ENCODE measurements around the gene SLC6A6. TPM values are rescaled to one million over a fixed set of nuclear protein-coding genes. Genes with fewer than 3 reads are reported as not detected.

SLC6A6 gene
- total and polyA plus RNA-seq, 10 of the 15 experiments (the other 5 are each of a cell fraction or from before 2014, with no cell fraction given): 5.6 to 47.0 (median 20.2) TPM

DNA sequence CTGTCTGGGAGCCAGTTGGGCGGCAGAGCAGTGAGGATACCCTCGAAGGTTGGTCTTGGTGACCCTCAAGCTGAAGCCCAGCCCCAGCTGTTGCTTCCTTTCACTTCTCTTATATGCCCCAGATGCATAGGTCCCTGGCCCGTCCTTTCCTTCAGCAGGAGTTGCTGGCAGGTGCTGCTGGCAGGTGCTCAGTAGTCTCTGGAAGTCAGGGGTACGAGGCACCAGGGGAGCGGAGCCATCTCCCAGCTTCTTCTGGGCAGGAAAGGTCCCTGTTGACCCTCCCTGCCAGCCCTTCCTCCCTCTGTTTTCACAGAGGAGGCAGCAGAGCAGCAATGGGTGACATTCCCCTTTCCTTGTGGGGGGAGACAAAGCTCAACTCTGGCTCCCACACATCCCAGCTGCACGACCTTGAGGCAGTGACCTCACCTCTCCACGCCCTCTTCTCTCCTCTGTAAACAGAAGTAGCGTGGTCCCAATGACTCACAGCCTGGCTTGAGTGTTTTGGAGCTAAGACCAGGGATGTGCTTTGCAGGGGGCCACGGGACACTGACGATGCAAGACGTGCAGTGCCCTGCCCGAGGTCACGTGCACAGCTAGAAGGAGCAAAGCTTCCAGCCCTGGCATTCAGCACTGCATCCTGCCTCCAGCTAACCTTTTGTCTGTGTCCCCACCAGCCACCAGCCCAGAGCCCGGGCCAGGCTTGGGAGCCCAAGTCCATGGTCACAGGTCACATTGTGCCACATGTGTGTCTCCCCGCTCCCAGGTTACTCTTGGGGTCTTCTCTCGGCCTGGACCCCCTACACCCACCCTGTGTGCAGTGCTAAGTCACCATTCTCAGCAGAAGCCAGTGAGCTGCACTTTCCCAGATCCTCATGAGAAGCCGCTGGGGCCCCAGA, 49.7 kb downstream of the SLC6A6 start:
- H3K4me3 ChIP-seq: no peak overlapping the region
- H3K27ac ChIP-seq (ENCODE audit: control insufficient read depth, insufficient read depth): no peak overlapping the region
- no peak overlapping the region for H3K4me2 ChIP-seq (ENCODE audit: control insufficient read depth, insufficient read depth)
- no peak for ATAC-seq
- no peaks in the 10 kb centered on the region for H3K27me3 ChIP-seq (replicated peaks in 1 of 2; ENCODE audit: control insufficient read depth in 2 of 2, insufficient read depth in 2 of 2, low read length in 1 of 2)
- no peak overlapping the region for H3K9ac ChIP-seq (ENCODE audit: control insufficient read depth, insufficient read depth, low read length)
- in situ Hi-C loops (cut with MboI) (no loop called here), intact Hi-C loops (cut with micrococcal nuclease; ENCODE audit: unreplicated experiment) (no loop called here)
- BruUV-seq (replicated peaks): no TSS peak
- H3K9me3 ChIP-seq (replicated peaks; ENCODE audit: control insufficient read depth, insufficient read depth, low read length): no peaks in the 10 kb centered on the region
- FAIRE-seq: no peak
- ChIA-PET SMC1A (ENCODE audit: uncharacterized antibody, unreplicated experiment) (no interaction called here), CTCF (interaction anchor here (1.5 kb wide), 1 partner anchor 16 kb away, joined by 4 read pairs; no protein-coding TSS in a partner anchor), POLR2A (no interaction called here), RAD21 (ENCODE audit: unreplicated experiment) (no interaction called here)
- 88% methylated on average over 17 of the region's 17 CpGs for WGBS (ENCODE audit: insufficient coverage, insufficient replicate concordance, low lambda C conversion rate, missing lambda C conversion rate)
- DNase-seq (ENCODE audit: low read depth, low spot score): no peak
- H3K79me2 ChIP-seq (ENCODE audit: control insufficient read depth, insufficient read depth, low read length): no peaks in the 10 kb centered on the region
- no peaks in the 10 kb centered on the region for H3K4me1 ChIP-seq (ENCODE audit: control insufficient read depth, insufficient read depth, low read length)
- H2AFZ ChIP-seq (ENCODE audit: control insufficient read depth, low read depth, low read length): no peak overlapping the region
- H4K20me1 ChIP-seq (ENCODE audit: control insufficient read depth, insufficient read depth): no peaks in the 10 kb centered on the region
- peaks cover 19 to 28% of the 10 kb centered on the region in 2 experiments for H3K36me3 ChIP-seq (ENCODE audit: control insufficient read depth in 2 of 2, insufficient read depth in 2 of 2, low read length in 1 of 2)
- TF ChIP-seq SRF (IDR thresholded peaks at IDR 0.05; ENCODE audit: low read depth in 2 of 2, low read length in 2 of 2) (no peak), SMAD5 (IDR thresholded peaks at IDR 0.05; ENCODE audit: low read depth) (no peak), CHD1 (IDR thresholded peaks at IDR 0.05; ENCODE audit: low read depth, low read length) (no peak), ETV6 (conservative IDR thresholded peaks at IDR 0.05 in 1 of 2, IDR thresholded peaks at IDR 0.05 in 1 of 2; ENCODE audit: borderline replicate concordance in 1 of 2, low read depth in 1 of 2) (no peak), HDAC2 (IDR thresholded peaks at IDR 0.05) (no peak), ZZZ3 (IDR thresholded peaks at IDR 0.05; ENCODE audit: control insufficient read depth, insufficient read length, low read depth) (no peak), CBX5 (IDR thresholded peaks at IDR 0.05; ENCODE audit: low read depth) (no peak), EZH2 (IDR thresholded peaks at IDR 0.05; ENCODE audit: borderline replicate concordance, control insufficient read depth, low read depth, low read length) (no peak), TBL1XR1 (IDR thresholded peaks at IDR 0.05; ENCODE audit: low read depth, low read length) (no peak)
- TF ChIP-seq, protein P1, sequence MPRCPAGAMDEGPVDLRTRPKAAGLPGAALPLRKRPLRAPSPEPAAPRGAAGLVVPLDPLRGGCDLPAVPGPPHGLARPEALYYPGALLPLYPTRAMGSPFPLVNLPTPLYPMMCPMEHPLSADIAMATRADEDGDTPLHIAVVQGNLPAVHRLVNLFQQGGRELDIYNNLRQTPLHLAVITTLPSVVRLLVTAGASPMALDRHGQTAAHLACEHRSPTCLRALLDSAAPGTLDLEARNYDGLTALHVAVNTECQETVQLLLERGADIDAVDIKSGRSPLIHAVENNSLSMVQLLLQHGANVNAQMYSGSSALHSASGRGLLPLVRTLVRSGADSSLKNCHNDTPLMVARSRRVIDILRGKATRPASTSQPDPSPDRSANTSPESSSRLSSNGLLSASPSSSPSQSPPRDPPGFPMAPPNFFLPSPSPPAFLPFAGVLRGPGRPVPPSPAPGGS (IDR thresholded peaks at IDR 0.05; ENCODE audit: borderline replicate concordance, insufficient read depth, low read depth, low read length, poor library complexity, severe bottlenecking): no peak
- TF ChIP-seq, protein P2, sequence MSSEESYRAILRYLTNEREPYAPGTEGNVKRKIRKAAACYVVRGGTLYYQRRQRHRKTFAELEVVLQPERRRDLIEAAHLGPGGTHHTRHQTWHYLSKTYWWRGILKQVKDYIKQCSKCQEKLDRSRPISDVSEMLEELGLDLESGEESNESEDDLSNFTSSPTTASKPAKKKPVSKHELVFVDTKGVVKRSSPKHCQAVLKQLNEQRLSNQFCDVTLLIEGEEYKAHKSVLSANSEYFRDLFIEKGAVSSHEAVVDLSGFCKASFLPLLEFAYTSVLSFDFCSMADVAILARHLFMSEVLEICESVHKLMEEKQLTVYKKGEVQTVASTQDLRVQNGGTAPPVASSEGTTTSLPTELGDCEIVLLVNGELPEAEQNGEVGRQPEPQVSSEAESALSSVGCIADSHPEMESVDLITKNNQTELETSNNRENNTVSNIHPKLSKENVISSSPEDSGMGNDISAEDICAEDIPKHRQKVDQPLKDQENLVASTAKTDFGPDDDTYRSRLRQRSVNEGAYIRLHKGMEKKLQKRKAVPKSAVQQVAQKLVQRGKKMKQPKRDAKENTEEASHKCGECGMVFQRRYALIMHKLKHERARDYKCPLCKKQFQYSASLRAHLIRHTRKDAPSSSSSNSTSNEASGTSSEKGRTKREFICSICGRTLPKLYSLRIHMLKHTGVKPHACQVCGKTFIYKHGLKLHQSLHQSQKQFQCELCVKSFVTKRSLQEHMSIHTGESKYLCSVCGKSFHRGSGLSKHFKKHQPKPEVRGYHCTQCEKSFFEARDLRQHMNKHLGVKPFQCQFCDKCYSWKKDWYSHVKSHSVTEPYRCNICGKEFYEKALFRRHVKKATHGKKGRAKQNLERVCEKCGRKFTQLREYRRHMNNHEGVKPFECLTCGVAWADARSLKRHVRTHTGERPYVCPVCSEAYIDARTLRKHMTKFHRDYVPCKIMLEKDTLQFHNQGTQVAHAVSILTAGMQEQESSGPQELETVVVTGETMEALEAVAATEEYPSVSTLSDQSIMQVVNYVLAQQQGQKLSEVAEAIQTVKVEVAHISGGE (CRISPR knock-in tag; IDR thresholded peaks at IDR 0.05): no peak
- TF ChIP-seq, protein P3, sequence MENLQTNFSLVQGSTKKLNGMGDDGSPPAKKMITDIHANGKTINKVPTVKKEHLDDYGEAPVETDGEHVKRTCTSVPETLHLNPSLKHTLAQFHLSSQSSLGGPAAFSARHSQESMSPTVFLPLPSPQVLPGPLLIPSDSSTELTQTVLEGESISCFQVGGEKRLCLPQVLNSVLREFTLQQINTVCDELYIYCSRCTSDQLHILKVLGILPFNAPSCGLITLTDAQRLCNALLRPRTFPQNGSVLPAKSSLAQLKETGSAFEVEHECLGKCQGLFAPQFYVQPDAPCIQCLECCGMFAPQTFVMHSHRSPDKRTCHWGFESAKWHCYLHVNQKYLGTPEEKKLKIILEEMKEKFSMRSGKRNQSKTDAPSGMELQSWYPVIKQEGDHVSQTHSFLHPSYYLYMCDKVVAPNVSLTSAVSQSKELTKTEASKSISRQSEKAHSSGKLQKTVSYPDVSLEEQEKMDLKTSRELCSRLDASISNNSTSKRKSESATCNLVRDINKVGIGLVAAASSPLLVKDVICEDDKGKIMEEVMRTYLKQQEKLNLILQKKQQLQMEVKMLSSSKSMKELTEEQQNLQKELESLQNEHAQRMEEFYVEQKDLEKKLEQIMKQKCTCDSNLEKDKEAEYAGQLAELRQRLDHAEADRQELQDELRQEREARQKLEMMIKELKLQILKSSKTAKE (IDR thresholded peaks at IDR 0.05; ENCODE audit: low read depth, poor library complexity, severe bottlenecking): no peak
- TF ChIP-seq, protein P4, sequence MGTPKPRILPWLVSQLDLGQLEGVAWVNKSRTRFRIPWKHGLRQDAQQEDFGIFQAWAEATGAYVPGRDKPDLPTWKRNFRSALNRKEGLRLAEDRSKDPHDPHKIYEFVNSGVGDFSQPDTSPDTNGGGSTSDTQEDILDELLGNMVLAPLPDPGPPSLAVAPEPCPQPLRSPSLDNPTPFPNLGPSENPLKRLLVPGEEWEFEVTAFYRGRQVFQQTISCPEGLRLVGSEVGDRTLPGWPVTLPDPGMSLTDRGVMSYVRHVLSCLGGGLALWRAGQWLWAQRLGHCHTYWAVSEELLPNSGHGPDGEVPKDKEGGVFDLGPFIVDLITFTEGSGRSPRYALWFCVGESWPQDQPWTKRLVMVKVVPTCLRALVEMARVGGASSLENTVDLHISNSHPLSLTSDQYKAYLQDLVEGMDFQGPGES (IDR thresholded peaks at IDR 0.05): no peak

Data from GM12878 (cell line).